Testis (tissue), 3 donors: Measurements from ENCODE around the gene AGBL1. TPM values are rescaled to one million over a fixed set of nuclear protein-coding genes. Genes with fewer than 3 reads are reported as not detected.

Experiments
- DNase-seq: peaks from one replicate; pipeline ENCODE4 v3.0.0-alpha.2; 2019
- H3K27ac ChIP-seq, 2 donors: fragments of 200-600 bp; sonication (generic); one replicate each; pipeline ENCODE4 v1.5.1; 2019
- H3K27me3 ChIP-seq: fragments of 200-600 bp; sonication (generic); one replicate; pipeline ENCODE4 v1.5.1; 2019
- H3K36me3 ChIP-seq: fragments of 200-600 bp; sonication (generic); one replicate; pipeline ENCODE4 v1.5.1; 2017; ENCODE audit warnings: low read depth; ENCODE audit errors: missing control alignments
- H3K4me1 ChIP-seq: fragments of 200-600 bp; sonication (generic); one replicate; pipeline ENCODE4 v1.5.1; 2019
- H3K4me3 ChIP-seq, 2 donors: fragments of 200-600 bp; sonication (generic); one replicate each; pipeline ENCODE4 v1.5.1; 2017 to 2019
- H3K9me3 ChIP-seq: fragments of 200-600 bp; sonication (generic); one replicate; pipeline ENCODE4 v1.5.1; 2017
- CTCF ChIP-seq, 3 experiments: fragments of 450-650 bp in 2 of 3; fragments of 200-600 bp in 1 of 3; sonication (generic) in 1 of 3; IDR thresholded peaks; one replicate each; pipeline ENCODE4 v1.5.1; 2016 to 2019; ENCODE audit warnings: antibody characterized with exemption in 3 of 3, mild to moderate bottlenecking in 2 of 3, moderate library complexity in 1 of 3
- POLR2A ChIP-seq: fragments of 450-650 bp; IDR thresholded peaks from one replicate; pipeline ENCODE4 v1.6.1; 2017; ENCODE audit warnings: antibody characterized with exemption, mild to moderate bottlenecking, moderate library complexity
- WGBS, 2 donors: methylation state at CpG; one replicate each; pipeline ENCODE4 v1.1.5; 2018; 5-methylcytosine and 5-hydroxymethylcytosine counted together
- intact Hi-C: fragments of 100-400 bp; cut with DNase I; formaldehyde crosslinking; loops from one replicate; pipeline ENCODE4 v1.15.1; 2023; ENCODE audit warnings: low total_unique reads
- polyA plus RNA-seq: library from polyadenylated mRNA; stranded (reverse); fragments of 350-450 nt; fragmentation: Illumina TruSeq; extraction: RNeasy Lipid Tissue Mini Kit (QIAGEN cat#74804); gene quantifications from one replicate; pipeline ENCODE4 v1.2.3, GENCODE V29; 2014; ENCODE audit warnings: low read depth, low replicate concordance; ENCODE audit not compliant: insufficient read depth
- total RNA-seq, 2 donors: library from RNA; depleted of rRNA; stranded (reverse); fragments of >200 nt; gene quantifications; one replicate each; pipeline ENCODE4 v1.2.3, GENCODE V29; 2016

The AGBL1 gene
- total and polyA plus RNA-seq, 3 donors from 2014 or later: 0.37 to 0.94 (median 0.70) TPM

- H3K9me3 ChIP-seq: no peaks in the 10 kb centered on the region
- H3K36me3 ChIP-seq: no peaks in the 10 kb centered on the region
- TF ChIP-seq CTCF (IDR thresholded peaks at IDR 0.05) (no peak), POLR2A (no peak)
- no peak for DNase-seq
- no peaks in the 10 kb centered on the region for H3K27me3 ChIP-seq
- intact Hi-C loops: no loop called here
- no peaks in the 10 kb centered on the region for H3K4me1 ChIP-seq
- H3K27ac ChIP-seq: no peak overlapping the region
- WGBS, 2 donors: 73 to 76% methylated on average over 5 of the region's 5 CpGs
- H3K4me3 ChIP-seq: no peak overlapping the region
Observed at GRCh38 chr15:86558686-86559085, 479.0 kb downstream of the AGBL1 start.

- Histone ChIP-seq H3K4me1 (no peaks in the 10 kb centered on the region), H3K4me3 (no peak overlapping the region), H3K36me3 (no peaks in the 10 kb centered on the region), H3K9me3 (no peaks in the 10 kb centered on the region), H3K27ac (no peak overlapping the region), H3K27me3 (no peaks in the 10 kb centered on the region)
- DNase-seq: no peak
- intact Hi-C loops: no loop called here
- no peak for TF ChIP-seq CTCF (IDR thresholded peaks at IDR 0.05)
- TF ChIP-seq POLR2A: no peak
Observed at GRCh38 chr15:86568378-86568777, 488.7 kb downstream of the AGBL1 start.

GRCh38 chr15:86570738-86571137 is 491.1 kb downstream of the AGBL1 start:
- WGBS, 2 donors: 93% methylated on average over 3 to 9 of the region's 9 CpGs
- intact Hi-C loops: no loop called here
- Histone ChIP-seq H3K36me3 (no peaks in the 10 kb centered on the region), H3K4me1 (no peaks in the 10 kb centered on the region), H3K27ac (no peak overlapping the region), H3K4me3 (no peak overlapping the region), H3K27me3 (no peaks in the 10 kb centered on the region), H3K9me3 (no peaks in the 10 kb centered on the region)
- TF ChIP-seq POLR2A (no peak), CTCF (IDR thresholded peaks at IDR 0.05) (no peak)
- no peak for DNase-seq

GRCh38 chr15:86571873-86572272 is 492.2 kb downstream of the AGBL1 start:
- H3K27ac ChIP-seq: no peak overlapping the region
- H3K4me3 ChIP-seq: peak overlapping the region; percentile 26 to 41
- H3K9me3 ChIP-seq: no peaks in the 10 kb centered on the region
- TF ChIP-seq POLR2A (no peak), CTCF (IDR thresholded peaks at IDR 0.05) (no peak)
- DNase-seq: no peak
- no peaks in the 10 kb centered on the region for H3K36me3 ChIP-seq
- no peaks in the 10 kb centered on the region for H3K27me3 ChIP-seq
- 57 to 79% methylated on average over 3 to 9 of the region's 11 CpGs for WGBS, 2 donors
- H3K4me1 ChIP-seq: no peaks in the 10 kb centered on the region
- intact Hi-C loops: no loop called here

- H3K36me3 ChIP-seq: no peaks in the 10 kb centered on the region
- no peaks in the 10 kb centered on the region for H3K9me3 ChIP-seq
- 67 to 83% methylated on average over 3 to 19 of the region's 21 CpGs for WGBS, 2 donors
- no peaks in the 10 kb centered on the region for H3K4me1 ChIP-seq
- intact Hi-C loops: no loop called here
- DNase-seq: no peak
- no peaks in the 10 kb centered on the region for H3K27me3 ChIP-seq
- peak overlapping the region; percentile 26 to 41 for H3K4me3 ChIP-seq
- H3K27ac ChIP-seq: no peak overlapping the region
- no peak for TF ChIP-seq CTCF (IDR thresholded peaks at IDR 0.05)
- TF ChIP-seq POLR2A: no peak
Observed at GRCh38 chr15:86572368-86572841, 492.7 kb downstream of the AGBL1 start.
